Neural progenitor cell (in vitro differentiated cells): Measurements from ENCODE around the gene AXL. TPM values are rescaled to one million over a fixed set of nuclear protein-coding genes. Genes with fewer than 3 reads are reported as not detected.

ENCODE experiments used
- DNase-seq: peaks from one replicate; pipeline ENCODE4 v3.0.0-alpha.2; 2016; ENCODE audit warnings: low spot score
- H2AFZ ChIP-seq: fragments of 200-600 bp; sonication (generic); replicated peaks from 2 replicates; pipeline ENCODE4 v1.6.1; 2016; ENCODE audit warnings: antibody characterized with exemption
- H3F3A ChIP-seq: fragments of 200-600 bp; sonication (generic); 2 replicates; pipeline ENCODE4 v1.6.1; 2016; ENCODE audit warnings: antibody characterized with exemption, low read depth
- H3K27ac ChIP-seq: fragments of 200-600 bp; sonication (generic); 2 replicates; pipeline ENCODE4 v1.5.1; 2016; ENCODE audit warnings: mild to moderate bottlenecking
- H3K27me3 ChIP-seq: fragments of 200-600 bp; sonication (generic); 2 replicates; pipeline ENCODE4 v1.6.1; 2016; ENCODE audit warnings: mild to moderate bottlenecking, moderate library complexity
- H3K36me3 ChIP-seq: fragments of 200-600 bp; sonication (generic); 2 replicates; pipeline ENCODE4 v1.5.1; 2016
- H3K4me1 ChIP-seq: fragments of 200-600 bp; sonication (generic); 2 replicates; pipeline ENCODE4 v1.6.1; 2016; ENCODE audit warnings: mixed run types
- H3K4me2 ChIP-seq: fragments of 200-600 bp; sonication (generic); 2 replicates; pipeline ENCODE4 v1.6.1; 2016
- H3K4me3 ChIP-seq: fragments of 200-600 bp; sonication (generic); 2 replicates; pipeline ENCODE4 v1.5.1; 2016
- H3K79me2 ChIP-seq: fragments of 200-600 bp; sonication (generic); 2 replicates; pipeline ENCODE4 v1.6.1; 2016; ENCODE audit warnings: low read depth
- H3K9ac ChIP-seq: fragments of 200-600 bp; sonication (generic); 2 replicates; pipeline ENCODE4 v1.6.1; 2016
- H3K9me3 ChIP-seq: fragments of 200-600 bp; sonication (generic); 2 replicates; pipeline ENCODE4 v1.5.1; 2016; ENCODE audit warnings: low read depth
- H4K20me1 ChIP-seq: fragments of 200-600 bp; sonication (generic); 2 replicates; pipeline ENCODE4 v1.6.1; 2016; ENCODE audit warnings: low read depth
- H3K27ac Mint-ChIP-seq: 3 replicates; pipeline ENCODE4 v1.8.0; 2021; ENCODE audit warnings: mixed read lengths
- H3K27me3 Mint-ChIP-seq: 2 replicates; pipeline ENCODE4 v1.8.0; 2022; ENCODE audit warnings: low read depth, mild to moderate bottlenecking, inconsistent platforms, moderate library complexity, mixed read lengths; ENCODE audit not compliant: insufficient read depth
- H3K36me3 Mint-ChIP-seq: 3 replicates; pipeline ENCODE4 v1.8.0; 2021; ENCODE audit warnings: mixed read lengths
- H3K4me1 Mint-ChIP-seq: 3 replicates; pipeline ENCODE4 v1.8.0; 2021; ENCODE audit warnings: mixed read lengths
- H3K4me3 Mint-ChIP-seq: 3 replicates; pipeline ENCODE4 v1.8.0; 2021; ENCODE audit warnings: mild to moderate bottlenecking, moderate library complexity, mixed read lengths
- H3K9me3 Mint-ChIP-seq: 3 replicates; pipeline ENCODE4 v1.8.0; 2020; ENCODE audit warnings: mixed read lengths
- CTCF ChIP-seq: fragments of 200-600 bp; sonication (generic); IDR thresholded peaks from 2 replicates; pipeline ENCODE4 v1.5.1; 2017; ENCODE audit warnings: antibody characterized with exemption, mild to moderate bottlenecking
- EZH2 ChIP-seq: fragments of 200-600 bp; sonication (generic); IDR thresholded peaks from 2 replicates; pipeline ENCODE4 v1.6.1; 2017; ENCODE audit warnings: antibody characterized with exemption, mild to moderate bottlenecking, moderate library complexity
- EZH2phosphoT487 ChIP-seq: fragments of 200-600 bp; sonication (generic); IDR thresholded peaks from 2 replicates; pipeline ENCODE4 v1.6.1; 2017; ENCODE audit warnings: antibody characterized with exemption
- total RNA-seq: library from RNA; depleted of rRNA; stranded (reverse); fragments of >200 nt; gene quantifications from 2 replicates; pipeline ENCODE4 v1.2.3, GENCODE V29; 2015; ENCODE audit warnings: low replicate concordance

Gene AXL
- total RNA-seq, 1 donor from 2014 or later, result 24.7 TPM

GRCh38 chr19:41223431-41224234 lies 4.6 kb downstream of the AXL start:
- TF ChIP-seq CTCF (no peak), EZH2phosphoT487 (no peak)
- no peak overlapping the region for H2AFZ ChIP-seq
- no peak overlapping the region for H3K9ac ChIP-seq
- peaks cover 17% of the 10 kb centered on the region for H3F3A ChIP-seq
- H3K4me1 Mint-ChIP-seq, result peaks cover 53% of the 10 kb centered on the region
- H3K27ac Mint-ChIP-seq, result peak overlapping the region; percentile 90
- H3K4me2 ChIP-seq, result peak overlapping the region; percentile 50
- DNase-seq, result peak; percentile 81
- H3K4me3 Mint-ChIP-seq, result peak overlapping the region; percentile 56
- H3K36me3 ChIP-seq, result no peaks in the 10 kb centered on the region
- H3K4me1 ChIP-seq, result peaks cover 20% of the 10 kb centered on the region
- no peak overlapping the region for H3K4me3 ChIP-seq
- no peaks in the 10 kb centered on the region for H3K9me3 ChIP-seq
- H4K20me1 ChIP-seq, result no peaks in the 10 kb centered on the region
- peaks cover 19% of the 10 kb centered on the region for H3K79me2 ChIP-seq
- H3K9me3 Mint-ChIP-seq, result no peaks in the 10 kb centered on the region
- H3K36me3 Mint-ChIP-seq, result peaks cover 5% of the 10 kb centered on the region
- H3K27me3 ChIP-seq, result no peaks in the 10 kb centered on the region
- peaks cover 16% of the 10 kb centered on the region for H3K27me3 Mint-ChIP-seq
- H3K27ac ChIP-seq, result peak overlapping the region; percentile 38

DNA sequence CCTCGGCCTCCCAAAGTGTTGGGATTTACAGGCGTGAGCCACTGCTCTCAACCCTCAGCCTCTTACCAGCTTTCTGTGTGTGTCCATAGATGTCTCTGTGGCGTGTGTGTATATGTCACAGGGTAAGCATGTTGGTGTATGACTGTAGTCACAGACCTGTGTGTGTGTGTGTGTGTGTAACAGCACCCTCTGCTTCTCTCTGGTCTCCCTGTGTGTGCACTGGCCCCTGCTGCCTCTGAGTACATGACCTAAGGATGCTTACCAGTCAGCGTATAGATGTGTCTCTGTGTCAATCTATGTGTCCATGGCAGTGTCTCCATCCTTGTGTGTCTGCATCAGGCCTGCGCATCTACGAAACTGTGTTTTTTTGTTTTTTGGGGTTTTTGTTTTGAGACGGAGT lies 5.6 kb downstream of the AXL start:
- Histone ChIP-seq H2AFZ (no peak overlapping the region), H3K9ac (no peak overlapping the region), H3K27me3 (no peaks in the 10 kb centered on the region), H3K79me2 (peaks cover 14% of the 10 kb centered on the region), H3K4me1 (peaks cover 20% of the 10 kb centered on the region), H3K4me2 (no peak overlapping the region), H4K20me1 (no peaks in the 10 kb centered on the region), H3F3A (peaks cover 17% of the 10 kb centered on the region), H3K4me3 (no peak overlapping the region), H3K9me3 (no peaks in the 10 kb centered on the region), H3K27ac (no peak overlapping the region), H3K36me3 (no peaks in the 10 kb centered on the region)
- Mint-ChIP-seq H3K27me3 (peaks cover 14% of the 10 kb centered on the region), H3K36me3 (peaks cover 5% of the 10 kb centered on the region), H3K9me3 (no peaks in the 10 kb centered on the region), H3K27ac (peak overlapping the region; percentile 90), H3K4me3 (no peak overlapping the region), H3K4me1 (peaks cover 50% of the 10 kb centered on the region)
- TF ChIP-seq EZH2phosphoT487 (no peak), EZH2 (no peak), CTCF (no peak)
- no peak for DNase-seq

DNA sequence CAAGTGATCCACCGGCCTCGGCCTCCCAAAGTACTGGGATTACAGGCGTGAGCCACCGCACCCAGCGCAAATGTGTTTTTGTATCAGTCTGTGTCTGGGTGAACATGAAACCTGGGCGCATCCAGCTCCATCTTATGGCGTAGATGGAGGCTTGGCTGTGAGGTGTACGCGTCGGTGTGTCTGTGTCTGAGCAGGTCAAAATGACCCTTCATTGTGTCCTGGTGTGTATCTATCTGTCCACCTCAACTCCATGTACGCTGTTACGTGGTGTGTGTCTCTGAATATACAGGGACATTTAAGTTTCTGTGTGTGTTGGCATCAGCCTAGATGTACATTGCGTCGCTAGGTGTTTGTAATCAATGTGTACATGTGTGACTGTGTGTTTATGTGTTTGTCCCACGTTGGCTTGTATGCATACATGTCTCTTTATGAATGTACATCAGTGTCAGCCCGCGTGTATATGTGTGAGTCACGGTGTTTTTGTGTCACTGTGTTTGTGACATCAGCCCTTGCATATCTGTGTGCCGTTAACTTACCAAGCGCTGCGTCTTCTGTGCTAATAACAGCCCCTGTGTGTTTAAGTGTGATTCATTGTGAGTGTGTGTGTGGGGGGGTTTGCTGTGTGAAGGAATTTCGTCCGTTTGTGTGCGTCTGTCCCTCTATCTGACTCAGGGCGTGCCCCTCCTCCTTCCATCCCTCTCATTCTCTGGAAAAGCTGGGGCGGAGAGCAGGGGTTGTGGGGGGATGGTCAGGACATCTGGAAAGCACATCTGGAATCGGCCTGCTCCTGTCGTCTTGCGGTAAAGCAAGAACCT lies 6.4 kb downstream of the AXL start:
- H3K9me3 Mint-ChIP-seq, result no peaks in the 10 kb centered on the region
- H3K4me1 Mint-ChIP-seq, result peaks cover 46% of the 10 kb centered on the region
- peak overlapping the region; percentile 80 for H3K4me2 ChIP-seq
- peak overlapping the region; percentile 81 for H3K4me3 Mint-ChIP-seq
- DNase-seq, result peak; percentile 65
- peaks cover 17% of the 10 kb centered on the region for H3F3A ChIP-seq
- peaks cover 16% of the 10 kb centered on the region for H3K4me1 ChIP-seq
- peak overlapping the region; percentile 73 for H2AFZ ChIP-seq
- H3K27me3 Mint-ChIP-seq, result peaks cover 14% of the 10 kb centered on the region
- peak overlapping the region; percentile 61 for H3K27ac Mint-ChIP-seq
- no peak overlapping the region for H3K9ac ChIP-seq
- TF ChIP-seq CTCF (no peak), EZH2phosphoT487 (no peak), EZH2 (no peak)
- H3K27me3 ChIP-seq, result no peaks in the 10 kb centered on the region
- H3K79me2 ChIP-seq, result peaks cover 6% of the 10 kb centered on the region
- H3K36me3 Mint-ChIP-seq, result peaks cover 5% of the 10 kb centered on the region
- H3K9me3 ChIP-seq, result no peaks in the 10 kb centered on the region
- peak overlapping the region; percentile 44 for H3K4me3 ChIP-seq
- no peaks in the 10 kb centered on the region for H4K20me1 ChIP-seq
- no peak overlapping the region for H3K27ac ChIP-seq
- H3K36me3 ChIP-seq, result no peaks in the 10 kb centered on the region
